ENCODE results near the gene OR51F1. TPM values are rescaled to one million over a fixed set of nuclear protein-coding genes. Genes with fewer than 3 reads are reported as not detected.
"Not testable (repeated sequence)": the region's sequence is repeated elsewhere in the genome, so short reads cannot be mapped to it uniquely, and the experiment has no call there.

OR51F1 gene
- total RNA-seq (not detected), total RNA-seq (0 reads per million in 2 donors)

GRCh38 chr11:4769838-4770237, at the start of gene OR51F1:
Gene OR51F1, minus strand, starts transcription at chr11:4769938. Its CDS starts 0 bp downstream, at chr11:4769938.
- H3K4me1 Mint-ChIP-seq: no peaks in the 10 kb centered on the region

GRCh38 chr11:4809246-4809645, 39.5 kb upstream of the OR51F1 start:
- peaks cover 7% of the 10 kb centered on the region for H3K27me3 Mint-ChIP-seq
- H3K27ac Mint-ChIP-seq: no peak overlapping the region
- H3K4me1 Mint-ChIP-seq: no peaks in the 10 kb centered on the region
- no peaks in the 10 kb centered on the region for H3K9me3 ChIP-seq (ENCODE audit: control insufficient read depth, low read length, poor library complexity, severe bottlenecking)
- DNase-seq: no peak
- ATAC-seq: no peak
- no peak overlapping the region for H3K4me3 Mint-ChIP-seq
- H3K36me3 Mint-ChIP-seq (ENCODE audit: low read depth): no peaks in the 10 kb centered on the region

More at GRCh38 chr11:4769838-4770237, at the start of gene OR51F1:
- Mint-ChIP-seq H3K27ac (no peak within 1 kb of the TSS), H3K27me3 (peaks cover 9% of the 10 kb centered on the region), H3K4me3 (no peak within 1 kb of the TSS), H3K36me3 (ENCODE audit: low read depth) (no peaks in the 10 kb centered on the region)
- no peaks in the 10 kb centered on the region for H3K9me3 ChIP-seq (ENCODE audit: control insufficient read depth, low read length, poor library complexity, severe bottlenecking)
- DNase-seq (no peak), ATAC-seq (no peak)

GRCh38 chr11:4808476-4808875, 38.7 kb upstream of the OR51F1 start:
- H3K4me3 Mint-ChIP-seq: no peak overlapping the region
- no peaks in the 10 kb centered on the region for H3K4me1 Mint-ChIP-seq
- DNase-seq (no peak), ATAC-seq (no peak)
- no peaks in the 10 kb centered on the region for H3K9me3 ChIP-seq (ENCODE audit: control insufficient read depth, low read length, poor library complexity, severe bottlenecking)
- no peak overlapping the region for H3K27ac Mint-ChIP-seq
- H3K27me3 Mint-ChIP-seq: peaks cover 7% of the 10 kb centered on the region
- no peaks in the 10 kb centered on the region for H3K36me3 Mint-ChIP-seq (ENCODE audit: low read depth)

- Mint-ChIP-seq H3K4me3 (no peak within 1 kb of the TSS), H3K27me3 (peaks cover 6% of the 10 kb centered on the region), H3K27ac (no peak within 1 kb of the TSS), H3K36me3 (ENCODE audit: low read depth) (no peaks in the 10 kb centered on the region), H3K4me1 (no peaks in the 10 kb centered on the region)
- ATAC-seq (no peak), DNase-seq (no peak)
- H3K9me3 ChIP-seq (ENCODE audit: control insufficient read depth, low read length, poor library complexity, severe bottlenecking): no peaks in the 10 kb centered on the region
Observed at GRCh38 chr11:4804280-4804679, 34.5 kb upstream of the OR51F1 start, which contains the start of gene OR52R1. Gene OR52R1, minus strand, starts transcription at chr11:4804380. Its CDS starts 0 bp downstream, at chr11:4804380.

GRCh38 chr11:4801316-4801715, 31.6 kb upstream of the OR51F1 start:
- not testable (repeated sequence) for H3K36me3 Mint-ChIP-seq (ENCODE audit: low read depth); H3K9me3 ChIP-seq (ENCODE audit: control insufficient read depth, low read length, poor library complexity, severe bottlenecking)

GRCh38 chr11:4798427-4799183, 28.9 kb upstream of the OR51F1 start:
- Mint-ChIP-seq H3K36me3 (ENCODE audit: low read depth) (no peaks in the 10 kb centered on the region), H3K4me1 (no peaks in the 10 kb centered on the region), H3K27ac (no peak overlapping the region), H3K4me3 (no peak overlapping the region), H3K27me3 (peaks cover 8% of the 10 kb centered on the region)
- H3K9me3 ChIP-seq (ENCODE audit: control insufficient read depth, low read length, poor library complexity, severe bottlenecking): no peaks in the 10 kb centered on the region
- DNase-seq: no peak
- ATAC-seq: no peak

More at GRCh38 chr11:4801316-4801715, 31.6 kb upstream of the OR51F1 start:
- H3K4me3 Mint-ChIP-seq, H3K27ac Mint-ChIP-seq, H3K27me3 Mint-ChIP-seq, DNase-seq, ATAC-seq, H3K4me1 Mint-ChIP-seq: not testable (repeated sequence)

- Mint-ChIP-seq H3K4me1 (no peaks in the 10 kb centered on the region), H3K27me3 (peaks cover 12% of the 10 kb centered on the region), H3K27ac (no peak overlapping the region), H3K36me3 (ENCODE audit: low read depth) (no peaks in the 10 kb centered on the region), H3K4me3 (no peak overlapping the region)
- no peaks in the 10 kb centered on the region for H3K9me3 ChIP-seq (ENCODE audit: control insufficient read depth, low read length, poor library complexity, severe bottlenecking)
- DNase-seq (no peak), ATAC-seq (no peak)
Observed at GRCh38 chr11:4797206-4797605, 27.5 kb upstream of the OR51F1 start.

- Mint-ChIP-seq H3K4me1 (no peaks in the 10 kb centered on the region), H3K27me3 (peaks cover 17% of the 10 kb centered on the region), H3K27ac (no peak overlapping the region), H3K4me3 (no peak overlapping the region), H3K36me3 (ENCODE audit: low read depth) (no peaks in the 10 kb centered on the region)
- no peaks in the 10 kb centered on the region for H3K9me3 ChIP-seq (ENCODE audit: control insufficient read depth, low read length, poor library complexity, severe bottlenecking)
- ATAC-seq (no peak), DNase-seq (no peak)
Observed at GRCh38 chr11:4782454-4782853, 12.7 kb upstream of the OR51F1 start.

- H3K9me3 ChIP-seq (ENCODE audit: control insufficient read depth, low read length, poor library complexity, severe bottlenecking): no peaks in the 10 kb centered on the region
- DNase-seq: no peak
- no peaks in the 10 kb centered on the region for H3K4me1 Mint-ChIP-seq
- no peaks in the 10 kb centered on the region for H3K36me3 Mint-ChIP-seq (ENCODE audit: low read depth)
- ATAC-seq: no peak
- peaks cover 9% of the 10 kb centered on the region for H3K27me3 Mint-ChIP-seq
- H3K27ac Mint-ChIP-seq: no peak overlapping the region
- no peak overlapping the region for H3K4me3 Mint-ChIP-seq
Observed at GRCh38 chr11:4768094-4768493, 1.6 kb downstream of the OR51F1 start.

GRCh38 chr11:4766420-4767043, 3.2 kb downstream of the OR51F1 start:
- H3K4me1 Mint-ChIP-seq: no peaks in the 10 kb centered on the region

GRCh38 chr11:4763096-4763495, 6.6 kb downstream of the OR51F1 start:
- no peak overlapping the region for H3K27ac Mint-ChIP-seq
- no peak overlapping the region for H3K4me3 Mint-ChIP-seq

More at GRCh38 chr11:4766420-4767043, 3.2 kb downstream of the OR51F1 start:
- no peak overlapping the region for H3K27ac Mint-ChIP-seq
- H3K36me3 Mint-ChIP-seq (ENCODE audit: low read depth): no peaks in the 10 kb centered on the region
- no peak for DNase-seq
- H3K4me3 Mint-ChIP-seq: no peak overlapping the region
- no peaks in the 10 kb centered on the region for H3K9me3 ChIP-seq (ENCODE audit: control insufficient read depth, low read length, poor library complexity, severe bottlenecking)
- ATAC-seq: no peak
- H3K27me3 Mint-ChIP-seq: peaks cover 9% of the 10 kb centered on the region

GRCh38 chr11:4751201-4751600, 18.5 kb downstream of the OR51F1 start:
- no peaks in the 10 kb centered on the region for H3K9me3 ChIP-seq (ENCODE audit: control insufficient read depth, low read length, poor library complexity, severe bottlenecking)
- H3K27me3 Mint-ChIP-seq: peaks cover 18% of the 10 kb centered on the region
- H3K36me3 Mint-ChIP-seq (ENCODE audit: low read depth): no peaks in the 10 kb centered on the region
- DNase-seq: no peak
- H3K4me3 Mint-ChIP-seq: no peak overlapping the region
- no peaks in the 10 kb centered on the region for H3K4me1 Mint-ChIP-seq
- H3K27ac Mint-ChIP-seq: no peak overlapping the region
- ATAC-seq: no peak

More at GRCh38 chr11:4763096-4763495, 6.6 kb downstream of the OR51F1 start:
- Mint-ChIP-seq H3K36me3 (ENCODE audit: low read depth) (no peaks in the 10 kb centered on the region), H3K4me1 (no peaks in the 10 kb centered on the region), H3K27me3 (no peaks in the 10 kb centered on the region)
- DNase-seq (no peak), ATAC-seq (no peak)
- H3K9me3 ChIP-seq (ENCODE audit: control insufficient read depth, low read length, poor library complexity, severe bottlenecking): no peaks in the 10 kb centered on the region

GRCh38 chr11:4748438-4748837, 21.3 kb downstream of the OR51F1 start:
- no peak overlapping the region for H3K27ac Mint-ChIP-seq
- no peak for DNase-seq

More at GRCh38 chr11:4748438-4748837, 21.3 kb downstream of the OR51F1 start:
- Mint-ChIP-seq H3K27me3 (peaks cover 24% of the 10 kb centered on the region), H3K4me3 (no peak overlapping the region), H3K36me3 (ENCODE audit: low read depth) (no peaks in the 10 kb centered on the region), H3K4me1 (no peaks in the 10 kb centered on the region)
- ATAC-seq: no peak
- H3K9me3 ChIP-seq (ENCODE audit: control insufficient read depth, low read length, poor library complexity, severe bottlenecking): no peaks in the 10 kb centered on the region

Data from T-helper 17 cell (primary cell).